HG03457 (cell line): ENCODE data around the gene BNC2.

Experiments used
- ATAC-seq: cut with Tn5 transposase; IDR thresholded peaks from one replicate; pipeline ENCODE4 v1.9.1; 2021; ENCODE audit warnings: moderate number of reproducible peaks; ENCODE audit not compliant: unreplicated experiment

BNC2 gene

DNA sequence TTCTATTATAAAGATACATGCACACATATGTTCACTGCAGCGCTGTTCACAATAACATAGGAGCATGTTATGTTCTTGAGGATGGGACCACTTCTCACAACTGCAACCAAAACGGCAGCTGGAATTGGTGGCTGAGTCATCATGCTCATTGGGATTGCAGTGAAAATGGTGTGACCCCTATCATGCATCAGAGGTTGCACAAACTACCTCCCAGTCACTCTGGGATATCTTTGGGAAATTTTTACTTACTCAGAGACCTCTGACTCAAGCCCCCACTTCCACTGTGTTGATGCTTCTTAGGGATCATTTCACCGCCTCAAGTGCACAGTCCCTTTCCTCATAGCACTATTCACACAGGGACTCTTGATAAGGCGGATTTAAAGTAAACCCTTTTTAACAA, 474.1 kb downstream of the BNC2 start:
- ATAC-seq, result no peak

DNA sequence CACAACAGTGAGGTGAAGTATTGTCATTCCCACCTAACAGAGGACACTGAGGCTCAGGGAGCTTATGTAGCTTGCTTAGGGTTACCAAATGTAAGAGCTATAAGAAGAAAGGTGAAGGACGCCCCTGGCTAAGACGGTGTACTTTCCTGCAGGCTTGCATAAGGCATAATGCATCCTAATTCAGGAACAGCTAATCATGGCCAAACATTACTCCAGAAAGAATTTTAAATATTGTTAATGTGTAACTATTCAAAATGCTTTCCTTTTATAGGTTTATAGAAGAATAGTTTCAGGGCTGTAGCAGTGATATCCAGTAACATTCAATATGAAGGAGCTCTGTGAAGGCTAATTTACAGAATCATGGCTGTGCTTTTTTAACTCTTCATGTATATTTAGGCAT, 479.1 kb downstream of the BNC2 start:
- no peak for ATAC-seq

DNA sequence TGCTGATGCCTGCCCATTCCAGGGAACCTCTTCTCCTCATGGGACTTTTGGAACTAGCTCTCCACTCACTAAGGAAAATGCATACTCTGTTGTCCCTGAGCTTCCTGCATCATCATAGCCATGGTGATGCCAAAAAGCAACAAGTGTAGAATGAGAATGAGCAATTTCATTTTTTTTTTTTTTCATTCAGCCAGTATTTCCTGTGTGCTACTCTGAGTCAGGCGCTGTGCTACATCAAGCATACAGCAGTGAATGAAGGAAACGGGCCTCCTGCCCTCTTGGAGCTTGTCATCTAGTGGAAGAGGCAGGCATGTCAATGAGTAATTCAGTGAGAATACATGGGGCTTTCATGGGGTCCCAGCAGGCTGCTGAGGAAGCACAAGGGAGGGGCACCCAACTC, 483.1 kb downstream of the BNC2 start:
- ATAC-seq, result no peak

DNA sequence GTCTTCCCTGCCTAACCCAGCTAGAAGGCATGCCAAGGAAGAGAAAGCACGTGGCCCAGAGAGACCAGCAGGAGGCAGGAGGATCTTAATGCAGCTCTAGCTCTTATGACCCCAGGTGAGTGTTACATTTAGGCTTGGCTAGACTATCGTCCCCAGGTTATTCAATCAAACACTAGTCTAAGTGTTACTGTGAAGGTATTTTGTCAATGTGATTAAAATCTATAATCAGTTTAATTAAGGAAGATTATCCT, 483.7 kb downstream of the BNC2 start:
- no peak for ATAC-seq

DNA sequence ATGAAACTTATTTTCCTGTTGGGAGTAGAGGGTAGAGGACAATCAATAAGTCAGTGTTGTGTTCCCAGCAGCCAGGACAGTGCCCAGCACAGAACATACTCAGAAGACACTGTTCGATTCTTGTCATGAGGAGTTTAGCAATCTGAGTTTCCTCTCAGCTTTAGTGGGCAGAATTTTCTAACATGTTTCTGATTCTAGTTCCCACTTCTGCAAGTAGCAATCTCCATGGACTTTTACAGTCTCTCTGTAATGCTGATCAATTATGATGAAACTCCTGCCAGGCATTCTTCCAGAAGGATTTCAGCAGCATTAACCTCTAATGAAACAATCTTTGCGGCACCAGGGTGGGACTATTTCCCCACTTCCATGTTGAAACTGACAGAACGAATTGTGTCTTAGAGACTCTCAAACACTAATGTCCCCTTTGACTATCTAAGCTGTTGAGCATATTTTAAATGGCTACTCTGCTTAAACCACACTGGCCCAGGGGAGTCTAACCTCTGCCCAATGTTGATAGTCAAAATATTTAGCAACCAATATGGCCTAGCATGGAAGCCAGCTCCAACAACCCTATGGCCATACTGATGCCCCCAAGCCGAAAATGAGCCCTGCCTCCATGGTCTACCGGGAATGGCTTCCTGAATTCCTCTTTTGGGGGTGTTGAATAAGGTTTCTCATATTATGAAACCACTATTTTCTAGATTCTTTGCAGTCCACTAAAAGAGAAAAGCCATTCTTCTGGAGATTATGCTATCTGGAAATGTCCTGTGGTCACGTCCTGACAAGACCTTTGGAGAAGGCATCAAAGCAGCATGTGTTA, 484.3 kb downstream of the BNC2 start:
- no peak for ATAC-seq

DNA sequence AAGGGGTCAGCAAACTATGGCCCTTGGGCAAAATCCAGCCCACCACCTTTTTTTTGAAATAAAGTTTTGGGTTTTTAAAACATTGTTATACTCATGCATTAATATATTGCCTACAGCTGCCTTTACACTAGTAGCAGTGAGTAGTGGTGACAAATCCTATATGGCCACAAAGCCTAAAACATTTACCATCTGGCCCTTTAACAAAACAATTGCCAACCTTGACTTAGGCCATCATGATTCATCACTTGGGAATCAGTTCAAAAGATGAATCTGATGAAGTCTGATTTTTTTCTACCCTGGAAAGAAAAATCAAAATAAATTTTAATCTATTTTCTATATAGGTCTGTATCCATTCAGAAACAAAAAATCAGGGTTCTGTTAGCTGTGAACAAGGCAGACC, 484.9 kb downstream of the BNC2 start:
- no peak for ATAC-seq

DNA sequence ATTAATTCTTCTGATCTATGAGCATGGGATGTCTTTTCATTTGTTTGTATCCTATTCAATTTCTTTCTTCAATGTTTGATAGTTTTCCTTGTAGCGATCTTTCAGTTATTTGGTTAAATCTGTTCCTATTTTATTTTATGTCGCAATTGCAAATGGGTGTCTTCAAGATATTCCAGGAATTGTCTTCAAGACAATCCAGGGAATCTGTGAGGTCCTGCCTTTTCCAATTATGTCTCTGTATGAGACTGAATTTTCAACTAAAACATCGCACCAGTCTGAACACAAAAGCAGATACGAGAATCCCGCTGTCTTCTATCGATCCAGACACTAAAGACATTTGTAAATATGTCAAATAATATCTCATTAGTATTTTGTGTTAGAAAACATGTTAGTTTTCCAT, 485.5 kb downstream of the BNC2 start:
- no peak for ATAC-seq

DNA sequence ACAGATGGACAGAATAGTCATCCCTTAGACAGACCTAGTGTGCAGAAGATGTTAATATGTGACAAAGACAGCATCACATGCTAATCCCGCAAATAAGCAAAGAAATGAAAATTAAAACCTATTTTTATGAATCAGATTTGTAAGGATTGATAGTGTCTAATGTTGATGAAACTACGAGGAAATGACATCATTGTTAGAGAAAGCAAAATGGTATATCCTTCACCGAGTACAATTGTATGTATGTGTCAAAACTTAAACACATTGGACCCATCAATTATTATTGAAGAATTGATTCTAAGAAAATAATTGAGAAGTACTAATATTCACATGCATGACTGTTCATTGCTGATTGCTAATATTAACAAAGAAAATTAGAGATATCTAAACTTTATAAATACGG, 493.2 kb downstream of the BNC2 start:
- ATAC-seq, result no peak

DNA sequence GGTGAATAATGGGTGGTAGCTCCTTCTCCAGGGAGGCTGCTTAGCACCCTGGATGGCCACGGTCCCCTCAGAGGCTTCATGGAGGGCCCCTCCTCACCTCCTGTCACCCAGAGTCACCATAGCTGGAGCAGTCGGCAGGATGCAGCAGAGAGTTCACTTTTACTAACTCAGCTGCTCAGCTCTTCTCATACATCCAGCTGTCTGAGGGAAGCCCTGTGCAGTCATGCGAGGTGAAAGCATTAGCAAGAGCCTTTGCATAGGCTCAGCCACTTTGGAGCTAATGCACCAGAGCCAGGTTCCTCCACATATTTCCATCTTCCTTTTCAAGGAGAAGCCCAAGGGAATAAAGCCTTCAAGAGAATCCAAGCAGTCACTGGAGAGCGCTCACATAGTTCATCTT, 499.2 kb downstream of the BNC2 start:
- ATAC-seq, result no peak

DNA sequence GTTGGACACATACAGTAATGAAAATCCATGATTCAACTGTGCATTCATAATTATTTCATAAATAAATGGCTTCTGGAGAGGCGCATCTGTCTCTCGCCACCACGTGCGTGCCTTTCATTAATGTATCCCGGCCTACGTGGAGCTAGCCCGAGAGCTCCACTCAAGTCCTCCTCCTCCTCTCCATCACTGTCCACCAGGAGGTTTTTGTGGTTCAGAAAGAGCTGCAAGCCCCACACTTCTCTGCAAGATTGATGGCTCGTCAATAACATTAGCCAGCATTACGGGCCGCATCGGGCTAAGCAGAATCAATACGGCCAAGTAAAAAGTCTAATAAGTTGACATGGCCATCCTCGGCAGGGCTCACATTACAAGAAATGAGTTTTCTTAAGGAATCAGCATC, 499.8 kb downstream of the BNC2 start:
- no peak for ATAC-seq

DNA sequence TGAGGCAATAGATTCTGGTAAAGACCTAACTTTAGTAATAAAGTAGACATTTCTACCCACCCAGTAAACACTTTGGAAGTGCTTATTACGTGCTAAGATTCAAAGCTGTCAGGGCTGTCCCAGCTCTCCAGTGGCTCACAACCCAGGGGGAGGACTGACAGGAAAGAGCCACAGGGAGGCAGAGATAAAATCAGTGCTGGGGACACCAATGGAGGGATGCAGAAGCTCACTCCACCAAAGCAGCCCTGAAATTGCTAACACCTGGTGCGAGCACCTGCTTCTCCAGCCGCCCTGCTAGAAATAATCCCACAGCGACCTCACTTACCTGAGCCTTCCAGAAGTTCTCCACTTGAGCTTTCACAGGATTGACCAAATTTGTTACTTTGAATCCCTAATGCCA, 501.0 kb downstream of the BNC2 start:
- no peak for ATAC-seq

DNA sequence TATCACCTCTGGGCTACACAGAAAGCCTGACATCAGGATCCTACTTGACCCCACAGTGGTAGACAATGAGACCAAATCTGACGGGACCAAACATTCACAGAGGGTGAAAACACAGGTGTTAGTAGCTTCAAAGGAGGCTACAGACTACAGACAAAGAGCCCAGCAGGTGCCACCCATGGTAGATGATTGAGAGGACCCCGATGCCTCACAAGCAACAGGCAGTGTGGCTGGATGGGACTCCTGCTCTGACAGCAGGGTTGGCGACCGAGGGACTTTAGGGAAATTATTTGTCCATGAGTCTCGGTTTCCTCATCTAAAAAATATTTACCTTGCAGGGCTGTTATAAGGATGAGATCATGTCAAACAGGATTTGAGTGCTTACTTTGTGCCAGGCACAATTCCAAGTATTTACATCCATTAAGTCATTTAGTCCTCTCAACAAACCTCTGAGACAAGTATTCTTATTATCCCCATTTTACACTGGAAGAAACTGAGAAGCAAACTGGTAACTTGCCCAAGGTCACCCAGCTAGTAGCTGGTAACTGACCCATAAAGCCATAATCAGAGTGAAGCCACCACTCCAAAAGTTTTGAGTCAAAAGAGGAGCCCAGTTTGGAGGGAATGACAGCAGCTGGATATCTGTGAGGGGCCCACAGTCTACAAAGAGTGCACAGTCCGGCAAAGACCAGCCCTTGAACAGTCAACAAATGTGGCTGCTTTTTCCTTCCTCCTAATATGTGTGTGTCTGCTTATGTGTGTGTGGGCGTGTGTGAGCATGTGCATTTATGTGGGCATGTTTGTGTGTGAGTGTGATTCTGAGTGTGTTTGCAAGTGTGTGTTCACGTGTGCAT, 502.0 kb downstream of the BNC2 start:
- ATAC-seq, result no peak

DNA sequence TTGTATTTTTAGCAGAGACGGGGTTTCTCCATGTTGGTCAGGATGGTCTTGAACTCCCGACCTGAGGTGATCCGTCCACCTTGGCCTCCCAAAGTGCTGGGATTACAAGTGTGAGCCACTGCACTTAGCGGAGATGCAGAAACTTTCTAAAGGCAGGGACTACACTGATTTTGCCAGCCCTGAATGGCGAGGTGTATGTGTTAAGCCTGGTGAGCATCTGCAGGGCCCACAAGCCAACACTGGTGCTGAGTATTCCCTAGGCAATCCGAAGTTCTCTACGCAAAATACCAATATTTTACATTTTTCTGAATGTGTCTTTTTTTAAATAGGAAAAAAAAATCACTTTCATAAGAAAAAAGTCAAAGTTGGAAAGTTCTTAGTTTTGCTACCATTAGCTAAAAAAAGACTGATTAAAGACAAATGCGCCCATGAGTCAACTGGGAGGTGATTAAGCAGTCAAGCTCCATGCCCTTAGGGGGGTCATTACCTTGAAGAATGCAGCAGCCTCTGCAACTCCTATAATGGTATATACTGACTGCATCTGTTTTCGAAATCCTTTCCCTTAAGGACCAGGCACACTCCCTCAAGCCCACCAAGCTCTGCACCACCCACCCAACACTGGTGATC, 502.8 kb downstream of the BNC2 start:
- no peak for ATAC-seq

DNA sequence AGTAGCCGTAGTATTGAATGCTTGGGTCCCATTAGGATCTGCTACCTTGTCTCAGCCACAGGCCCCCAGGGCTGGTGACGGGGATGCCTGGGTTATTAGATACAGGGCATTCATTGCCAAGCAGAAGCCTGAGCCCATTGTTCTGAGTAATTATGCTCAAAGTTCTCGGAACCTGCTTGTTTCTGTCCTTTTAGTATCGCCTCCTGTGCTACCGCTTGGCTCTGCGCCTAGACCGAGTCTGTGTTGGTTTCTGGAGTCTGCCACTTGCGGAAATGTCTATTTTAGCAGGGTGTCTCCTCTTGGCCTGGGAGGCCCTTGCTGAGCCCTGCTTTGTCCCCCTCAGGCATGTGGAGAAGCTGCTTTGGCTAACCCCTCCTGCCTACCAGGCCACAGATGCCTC, 506.1 kb downstream of the BNC2 start:
- no peak for ATAC-seq

DNA sequence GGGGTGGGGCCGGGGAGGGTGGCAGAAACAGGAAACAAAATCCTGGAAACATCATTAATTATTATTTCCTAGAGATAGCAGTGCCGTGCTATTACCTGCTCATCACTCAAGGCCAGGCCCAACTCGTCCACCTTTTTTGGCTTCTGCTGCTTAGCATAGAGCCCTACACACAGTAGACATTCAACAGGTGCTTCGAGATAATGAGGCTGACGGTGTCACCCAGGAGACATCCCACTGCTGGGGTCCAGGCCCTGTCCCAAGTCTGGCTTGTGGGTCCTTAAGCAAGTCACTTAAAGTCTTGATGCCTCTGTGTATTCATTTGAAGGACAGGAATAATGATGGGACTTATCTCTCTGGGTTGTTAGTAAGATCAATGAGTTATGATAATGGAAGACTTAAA, 506.6 kb downstream of the BNC2 start:
- no peak for ATAC-seq

DNA sequence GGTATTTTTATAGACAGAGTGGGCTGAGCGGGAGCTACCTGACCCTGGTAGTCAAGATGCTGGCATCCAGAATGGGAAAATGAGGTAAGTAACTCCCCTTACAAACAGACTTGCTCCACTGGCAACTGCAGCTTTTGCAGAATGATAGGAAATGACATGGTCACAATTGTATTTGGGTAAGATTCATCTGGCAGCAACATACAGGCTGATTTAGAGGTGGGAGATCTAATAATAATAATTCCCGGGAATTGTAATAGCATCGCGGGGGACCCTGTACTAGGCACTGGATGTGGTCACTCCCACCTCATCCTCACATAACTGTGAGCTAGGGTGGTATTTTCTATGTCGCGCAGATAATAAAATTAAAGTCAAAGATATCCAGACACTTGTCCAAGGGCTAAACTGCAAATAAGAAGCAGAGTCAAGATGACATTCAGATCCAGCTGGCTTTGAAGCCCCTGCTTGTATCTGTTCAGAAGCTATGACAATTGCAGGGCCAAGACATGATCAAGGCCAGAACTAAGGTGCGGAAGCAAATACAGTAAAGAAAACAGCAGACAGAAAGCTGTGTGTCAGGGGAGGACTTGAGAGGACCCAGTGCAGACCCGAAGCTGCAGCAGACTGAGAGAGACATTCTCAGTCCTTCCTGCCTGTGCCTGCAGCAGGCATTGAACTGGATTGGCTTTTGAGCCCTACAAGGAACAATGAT, 507.2 kb downstream of the BNC2 start:
- no peak for ATAC-seq

DNA sequence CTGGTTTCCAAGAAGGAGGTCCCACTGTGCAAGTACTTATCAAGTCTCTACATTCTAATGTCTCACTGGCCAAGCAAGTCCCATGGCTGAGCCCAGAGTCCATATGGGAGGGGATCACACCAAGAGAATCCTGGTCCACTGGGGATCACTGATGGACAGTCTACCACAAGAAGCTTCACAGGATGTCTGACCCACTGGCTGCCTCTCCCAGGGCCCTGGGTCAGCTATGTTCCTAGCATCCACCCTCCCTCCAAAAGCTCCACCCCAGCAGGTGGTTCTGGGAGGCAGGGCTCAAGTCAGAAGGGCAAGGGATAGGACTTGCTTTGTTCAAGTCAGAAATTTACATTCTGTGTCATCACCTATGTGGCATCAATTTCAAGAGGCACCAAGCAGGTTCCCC, 508.5 kb downstream of the BNC2 start:
- ATAC-seq, result no peak

DNA sequence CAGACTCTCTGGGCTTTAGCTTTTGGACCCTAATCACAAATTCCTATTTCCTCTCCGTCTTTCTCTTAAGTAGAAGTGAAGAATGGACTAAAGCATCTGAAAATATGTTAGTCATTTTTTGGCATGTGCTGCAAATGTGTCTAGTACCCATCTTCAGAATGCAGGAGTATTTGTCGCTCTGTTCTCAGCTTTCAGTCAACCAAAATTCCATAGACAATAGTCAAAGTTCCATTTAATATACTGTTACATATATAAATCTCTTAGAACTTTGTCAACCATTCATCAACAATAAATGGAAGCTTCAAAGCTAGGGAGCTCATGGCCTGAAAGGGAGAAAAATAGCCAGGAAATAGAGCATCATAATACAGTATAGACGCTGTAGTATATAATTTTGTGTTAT, 509.4 kb downstream of the BNC2 start:
- no peak for ATAC-seq

DNA sequence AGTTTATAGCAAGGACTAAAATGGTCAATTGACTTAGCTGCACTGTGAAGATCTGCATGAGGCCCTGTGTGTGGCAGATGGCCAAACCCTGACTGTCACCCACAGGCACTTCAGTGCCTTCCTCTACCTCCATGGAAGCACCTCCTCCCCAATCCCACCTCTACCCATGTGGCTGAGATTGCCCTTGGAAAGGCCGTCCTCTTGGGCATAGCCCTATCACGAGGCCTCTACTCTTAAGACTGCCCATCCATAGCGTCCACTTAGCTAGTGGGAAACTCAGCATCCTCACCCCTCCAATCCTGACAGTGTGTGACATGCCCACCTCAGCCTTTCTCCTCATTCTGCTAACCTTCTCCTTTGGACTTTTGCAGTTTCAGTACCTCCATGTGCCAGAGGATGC, 510.2 kb downstream of the BNC2 start:
- ATAC-seq, result no peak
